Right atrium auricular region (tissue), 2 donors: Measurements from ENCODE around the gene TAGLN2. TPM values are rescaled to one million over a fixed set of nuclear protein-coding genes. Genes with fewer than 3 reads are reported as not detected.

Source experiments
- DNase-seq: peaks from one replicate; pipeline ENCODE4 v3.0.0-alpha.2; 2019; ENCODE audit warnings: low spot score
- H3K27ac ChIP-seq, 2 donors: fragments of 200-600 bp; sonication (generic); 1 replicate in 1 of 2; 2 replicates in 1 of 2; pipeline ENCODE4 v1.5.1; 2016 to 2019
- H3K27me3 ChIP-seq, 2 donors: fragments of 200-600 bp; sonication (generic); one replicate each; pipeline versions ENCODE4 v1.5.1 to v1.6.0; 2017 to 2019
- H3K36me3 ChIP-seq: fragments of 200-600 bp; sonication (generic); one replicate; pipeline ENCODE4 v1.5.1; 2016
- H3K4me1 ChIP-seq, 2 donors: fragments of 200-600 bp; sonication (generic); one replicate each; pipeline versions ENCODE4 v1.5.1 to v1.6.0; 2017 to 2019
- H3K4me3 ChIP-seq, 2 donors: fragments of 200-600 bp; sonication (generic); 1 replicate in 1 of 2; 2 replicates in 1 of 2; pipeline ENCODE4 v1.5.1; 2017 to 2019; ENCODE audit warnings: mild to moderate bottlenecking in 1 of 2, moderate library complexity in 1 of 2
- H3K9me3 ChIP-seq, 2 donors: fragments of 200-600 bp; sonication (generic); one replicate each; pipeline ENCODE4 v1.5.1; 2019
- CTCF ChIP-seq, 2 donors: fragments of 200-600 bp; sonication (generic); IDR thresholded peaks; one replicate each; pipeline ENCODE4 v1.5.1; 2019; ENCODE audit warnings: antibody characterized with exemption in 2 of 2
- total RNA-seq, 2 donors: library from RNA; depleted of rRNA; stranded (reverse); fragments of >200 nt; gene quantifications; one replicate each; pipeline ENCODE4 v1.1.0, GENCODE V29; 2016

The TAGLN2 gene
- total RNA-seq, 2 donors from 2014 or later, result 124 to 235 TPM

GRCh38 chr1:159959451-159959850 lies 34.1 kb upstream of the TAGLN2 start:
- TF ChIP-seq CTCF (IDR thresholded peaks at IDR 0.05), result no peak
- Histone ChIP-seq H3K9me3 (no peaks in the 10 kb centered on the region), H3K4me3 (no peak overlapping the region), H3K27ac (no peak overlapping the region), H3K4me1 (no peaks in the 10 kb centered on the region), H3K36me3 (no peaks in the 10 kb centered on the region), H3K27me3 (no peaks in the 10 kb centered on the region)
- DNase-seq, result no peak

- TF ChIP-seq CTCF (IDR thresholded peaks at IDR 0.05), result no peak
- H3K36me3 ChIP-seq, result no peaks in the 10 kb centered on the region
- no peaks in the 10 kb centered on the region for H3K27me3 ChIP-seq
- DNase-seq, result no peak
- H3K4me1 ChIP-seq, result peaks cover 0 to 2% of the 10 kb centered on the region in 2 donors
- H3K9me3 ChIP-seq, result no peaks in the 10 kb centered on the region
- no peak overlapping the region for H3K4me3 ChIP-seq
- no peak overlapping the region for H3K27ac ChIP-seq
These were observed 33.5 kb upstream of the TAGLN2 start for GRCh38 chr1:159958719-159959380.

GRCh38 chr1:159957824-159958268 lies 32.5 kb upstream of the TAGLN2 start:
- Histone ChIP-seq H3K36me3 (no peaks in the 10 kb centered on the region), H3K4me3 (no peak overlapping the region), H3K4me1 (peaks cover 0 to 3% of the 10 kb centered on the region in 2 donors), H3K27me3 (no peaks in the 10 kb centered on the region), H3K27ac (no peak overlapping the region), H3K9me3 (no peaks in the 10 kb centered on the region)
- TF ChIP-seq CTCF (IDR thresholded peaks at IDR 0.05), result no peak
- no peak for DNase-seq

DNA sequence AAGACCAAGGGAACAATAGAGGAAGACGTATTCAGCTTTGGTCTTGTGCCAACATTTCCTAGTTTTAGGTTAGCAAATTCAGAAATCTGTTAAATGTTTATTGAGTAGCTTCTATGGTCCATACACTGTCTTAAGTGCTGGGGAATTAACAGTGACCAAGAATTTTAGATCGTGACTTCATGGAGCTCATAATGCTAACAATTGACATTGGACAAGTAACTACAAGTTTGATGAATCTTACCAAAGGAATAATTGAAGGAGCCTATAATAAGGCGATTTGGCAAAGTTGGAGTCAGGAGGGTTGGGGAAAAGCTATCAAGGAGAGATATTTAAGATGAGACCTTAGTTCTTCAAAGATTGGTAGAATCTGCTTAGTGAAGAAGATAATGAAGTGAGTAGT lies 30.1 kb upstream of the TAGLN2 start:
- Histone ChIP-seq H3K27me3 (no peaks in the 10 kb centered on the region), H3K36me3 (no peaks in the 10 kb centered on the region), H3K9me3 (no peaks in the 10 kb centered on the region), H3K27ac (no peak overlapping the region), H3K4me1 (peaks cover 0 to 3% of the 10 kb centered on the region in 2 donors), H3K4me3 (no peak overlapping the region)
- TF ChIP-seq CTCF (IDR thresholded peaks at IDR 0.05), result no peak
- no peak for DNase-seq

- H3K27me3 ChIP-seq, result no peaks in the 10 kb centered on the region
- DNase-seq, result no peak
- TF ChIP-seq CTCF (IDR thresholded peaks at IDR 0.05), result no peak
These were observed 28.5 kb upstream of the TAGLN2 start, which contains the start of gene SLAMF9 for GRCh38 chr1:159953536-159954515. Gene SLAMF9 (minus strand): TSS chr1:159954237. CDS start chr1:159954137, 100 bp downstream.

More at GRCh38 chr1:159953536-159954515, 28.5 kb upstream of the TAGLN2 start, which contains the start of gene SLAMF9:
- H3K27ac ChIP-seq, result no peak within 1 kb of the TSS
- no peak within 1 kb of the TSS for H3K4me3 ChIP-seq
- H3K36me3 ChIP-seq, result no peaks in the 10 kb centered on the region
- H3K4me1 ChIP-seq, result peaks cover 0 to 3% of the 10 kb centered on the region in 2 donors
- no peaks in the 10 kb centered on the region for H3K9me3 ChIP-seq
